GM19035 (cell line): Measurements from ENCODE around the gene SMAD9.

ENCODE experiments used
- ATAC-seq: cut with Tn5 transposase; IDR thresholded peaks from one replicate; pipeline ENCODE4 v1.9.1; 2021; ENCODE audit not compliant: unreplicated experiment

SMAD9 gene

DNA sequence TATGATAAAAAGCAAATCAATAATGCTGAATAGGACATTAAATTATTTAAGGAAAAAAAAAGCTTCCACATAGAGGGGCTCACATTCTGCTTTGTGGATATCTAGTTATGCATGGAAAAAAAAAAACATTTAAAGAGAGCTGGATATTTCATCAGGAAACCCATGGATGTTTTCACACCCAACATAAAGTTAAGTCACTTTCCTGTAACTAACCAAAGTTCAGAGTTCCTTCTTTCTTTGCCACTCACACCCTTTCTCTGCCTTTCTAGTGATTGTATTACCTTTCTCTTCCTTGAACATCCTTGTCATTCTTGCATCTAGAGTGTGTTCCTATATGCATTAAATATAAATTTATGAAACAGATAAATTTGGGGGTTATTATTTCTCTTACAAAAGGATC, 53.8 kb downstream of the SMAD9 start:
- no peak for ATAC-seq

DNA sequence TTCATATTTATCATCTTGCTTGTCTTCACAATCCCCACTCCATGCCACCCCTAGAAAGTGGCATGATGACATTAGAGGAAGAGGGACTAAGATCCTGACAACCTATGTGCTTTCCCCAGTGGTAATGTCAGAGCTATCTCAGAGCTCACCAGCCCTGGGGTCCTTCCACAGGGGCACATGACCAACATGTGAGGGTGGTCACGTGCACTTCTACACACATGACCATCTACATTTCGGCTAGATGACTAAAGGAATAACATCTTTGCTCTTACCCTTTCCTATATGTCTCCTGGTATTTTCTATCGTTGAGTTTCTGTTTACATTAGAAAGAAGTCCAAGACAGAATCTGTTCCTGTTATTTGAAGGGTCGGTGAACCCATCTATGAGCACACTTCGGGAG, 54.8 kb downstream of the SMAD9 start:
- no peak for ATAC-seq

DNA sequence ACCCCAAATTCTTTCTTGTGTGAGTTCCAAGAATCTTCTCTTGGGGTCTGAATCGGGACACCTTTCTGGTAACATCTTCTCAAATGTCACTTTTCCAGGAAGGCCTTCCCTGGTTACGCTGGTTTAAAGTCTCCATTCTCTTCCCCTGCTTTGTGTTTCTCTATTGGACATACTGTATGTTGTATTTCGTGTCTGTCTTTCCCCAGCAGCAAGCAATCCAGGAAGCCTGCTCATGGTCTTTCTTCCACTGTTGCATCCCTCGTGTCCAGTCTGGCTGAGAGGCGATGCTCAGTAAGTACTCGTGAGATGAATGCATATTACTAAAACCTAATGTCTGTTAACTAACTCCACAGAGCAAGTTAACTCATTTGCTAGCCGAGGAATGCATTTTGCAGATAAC, 57.3 kb downstream of the SMAD9 start:
- ATAC-seq: no peak

DNA sequence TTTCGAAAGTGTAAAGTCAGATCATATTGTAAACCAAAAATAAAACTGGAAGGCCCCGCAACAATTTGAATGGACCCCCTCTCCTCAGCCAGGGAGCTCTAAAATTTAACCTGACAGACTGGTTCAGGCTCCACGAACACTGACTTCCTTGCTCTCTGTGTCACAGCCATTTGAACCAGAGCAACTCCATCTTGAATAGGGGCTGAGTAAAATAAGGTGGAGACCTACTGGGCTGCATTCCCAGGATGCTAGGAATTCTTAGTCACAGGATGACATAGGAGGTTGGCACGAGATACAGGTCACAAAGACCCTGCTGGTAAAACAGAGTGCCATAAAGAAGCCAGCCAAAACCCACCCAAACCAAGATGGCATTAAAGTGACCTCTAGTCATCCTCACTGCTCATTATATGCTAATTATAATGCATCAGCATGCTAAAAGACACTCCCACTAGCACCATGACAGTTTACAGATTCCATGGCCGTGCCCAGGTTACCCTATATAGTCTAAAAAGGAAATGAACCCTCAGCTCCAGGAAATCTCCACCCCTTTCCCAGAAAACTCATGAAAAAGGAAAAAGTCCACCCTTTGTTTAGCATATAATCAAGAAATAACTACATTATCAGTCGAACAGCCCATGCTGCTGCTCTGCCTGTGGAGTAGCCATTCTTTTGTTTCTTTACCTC, 57.9 kb downstream of the SMAD9 start:
- ATAC-seq: no peak

GRCh38 chr13:36859259-36859658, 60.8 kb downstream of the SMAD9 start:
- no peak for ATAC-seq

DNA sequence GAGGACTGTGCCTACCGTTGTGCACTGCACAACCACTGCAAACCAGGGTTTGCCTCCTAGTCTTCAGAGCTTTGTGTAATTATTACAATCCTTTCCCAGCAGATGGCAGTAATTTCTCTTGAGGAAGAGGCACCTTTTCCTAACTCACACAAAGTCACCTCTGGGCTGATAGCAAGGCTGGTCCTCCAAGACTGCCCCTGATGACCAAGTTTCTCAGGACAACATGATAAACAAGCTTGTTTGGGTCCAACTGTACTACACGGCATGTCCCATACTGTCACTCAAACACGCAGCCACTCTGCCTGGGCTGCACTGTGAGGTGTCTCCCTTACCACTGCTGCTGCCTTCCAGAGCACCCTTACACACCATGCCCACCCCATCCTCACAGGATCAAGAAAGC, 61.7 kb downstream of the SMAD9 start:
- peak; percentile 76 for ATAC-seq

GRCh38 chr13:36857253-36857652, 62.8 kb downstream of the SMAD9 start:
- no peak for ATAC-seq

- ATAC-seq: no peak
Observed at GRCh38 chr13:36850790-36851438, 69.1 kb downstream of the SMAD9 start.

DNA sequence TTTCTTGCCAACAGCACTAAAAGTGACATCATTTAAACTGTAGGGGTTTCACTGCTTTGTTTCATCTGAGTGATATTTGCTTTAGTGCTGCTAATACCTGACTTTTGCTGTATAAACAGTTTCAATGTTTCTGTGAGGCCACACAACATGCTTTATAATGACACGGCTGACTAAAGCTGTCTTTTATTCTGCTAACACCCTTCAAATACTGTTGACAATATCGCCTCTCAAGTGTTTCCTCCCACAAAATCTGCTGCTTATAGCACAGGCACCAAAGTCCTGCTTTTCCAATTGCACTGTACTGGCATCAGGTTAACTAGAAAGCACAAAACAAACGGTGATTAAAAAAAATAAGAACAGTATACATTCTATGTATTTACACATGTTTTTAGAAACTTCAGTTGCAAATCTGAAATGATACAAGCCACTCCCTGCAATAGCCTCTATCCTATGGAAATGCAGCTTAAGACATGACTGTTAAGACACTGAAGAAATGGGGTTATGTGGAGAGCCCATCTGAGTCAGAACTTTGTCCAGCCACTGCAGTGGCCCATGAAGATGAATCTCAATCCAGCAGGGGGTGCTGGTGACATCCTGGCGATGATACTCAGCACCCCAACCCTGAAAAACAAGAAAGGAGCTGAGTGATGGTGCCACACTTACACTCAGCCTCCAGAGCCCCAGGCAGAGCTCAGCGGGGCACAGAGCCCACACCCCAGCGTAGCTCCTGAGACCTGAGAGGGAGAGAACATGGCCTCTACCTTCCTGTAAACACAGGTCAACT, 71.6 kb downstream of the SMAD9 start:
- ATAC-seq: no peak

DNA sequence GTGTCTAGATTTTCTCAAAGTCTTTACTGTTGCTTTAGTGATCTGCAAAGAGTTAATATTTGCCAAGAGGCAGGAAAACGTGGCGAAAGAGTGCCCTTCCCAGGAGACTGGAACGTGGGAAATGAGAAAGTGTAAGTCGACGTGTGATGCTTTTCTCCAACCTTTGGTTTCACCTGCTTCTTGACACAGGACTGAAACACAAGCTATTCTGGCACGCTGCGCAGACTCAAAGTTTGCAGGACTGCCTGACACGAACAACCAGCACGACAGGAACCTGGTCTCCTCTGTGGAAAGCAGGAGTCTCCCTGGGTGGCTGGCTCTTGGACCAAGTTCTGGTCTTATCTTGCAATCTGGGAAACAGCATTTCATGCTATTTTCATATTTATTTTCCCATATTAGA, 72.4 kb downstream of the SMAD9 start:
- ATAC-seq: no peak

DNA sequence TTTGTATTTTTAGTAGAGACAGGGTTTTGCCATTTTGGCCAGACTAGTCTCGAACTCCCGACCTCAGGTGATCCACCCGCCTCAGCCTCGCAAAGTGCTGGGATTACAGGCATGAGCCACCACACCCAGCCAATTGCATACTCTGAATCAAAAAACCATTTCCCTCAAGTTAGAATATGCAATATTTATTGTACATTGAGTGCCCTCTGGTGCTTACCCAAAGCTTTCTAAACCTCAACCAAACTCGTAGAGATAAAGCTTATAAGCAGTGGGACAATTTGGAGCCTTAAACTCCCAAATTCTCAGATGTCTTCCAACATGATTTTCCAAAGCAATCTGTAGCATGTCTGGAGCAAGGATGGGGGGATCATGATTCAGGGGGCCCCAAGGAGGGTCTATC, 78.6 kb downstream of the SMAD9 start:
- ATAC-seq: no peak

GRCh38 chr13:36840718-36841250, 79.3 kb downstream of the SMAD9 start:
- no peak for ATAC-seq

DNA sequence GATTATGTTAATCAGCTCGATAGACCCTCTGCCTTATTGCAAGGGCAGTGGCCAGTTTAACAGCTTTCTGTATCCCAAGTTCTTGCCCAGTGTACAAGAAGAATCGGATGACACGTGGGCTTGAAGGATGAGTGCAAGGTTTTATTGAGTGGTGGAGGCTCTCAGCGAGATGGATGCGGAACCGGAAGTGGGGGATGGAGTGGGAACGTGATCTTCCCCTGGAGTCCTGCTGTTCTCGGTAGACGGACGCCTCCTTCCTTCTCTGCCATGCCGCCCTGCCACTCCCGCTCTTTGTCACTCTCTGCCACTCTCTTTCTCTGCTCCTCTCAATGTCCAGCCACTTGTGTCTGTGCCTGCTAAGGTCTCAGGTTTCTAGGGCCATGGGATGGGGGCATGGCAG, 80.1 kb downstream of the SMAD9 start:
- ATAC-seq: no peak

- no peak for ATAC-seq
Observed at GRCh38 chr13:36839281-36839680, 80.8 kb downstream of the SMAD9 start.

DNA sequence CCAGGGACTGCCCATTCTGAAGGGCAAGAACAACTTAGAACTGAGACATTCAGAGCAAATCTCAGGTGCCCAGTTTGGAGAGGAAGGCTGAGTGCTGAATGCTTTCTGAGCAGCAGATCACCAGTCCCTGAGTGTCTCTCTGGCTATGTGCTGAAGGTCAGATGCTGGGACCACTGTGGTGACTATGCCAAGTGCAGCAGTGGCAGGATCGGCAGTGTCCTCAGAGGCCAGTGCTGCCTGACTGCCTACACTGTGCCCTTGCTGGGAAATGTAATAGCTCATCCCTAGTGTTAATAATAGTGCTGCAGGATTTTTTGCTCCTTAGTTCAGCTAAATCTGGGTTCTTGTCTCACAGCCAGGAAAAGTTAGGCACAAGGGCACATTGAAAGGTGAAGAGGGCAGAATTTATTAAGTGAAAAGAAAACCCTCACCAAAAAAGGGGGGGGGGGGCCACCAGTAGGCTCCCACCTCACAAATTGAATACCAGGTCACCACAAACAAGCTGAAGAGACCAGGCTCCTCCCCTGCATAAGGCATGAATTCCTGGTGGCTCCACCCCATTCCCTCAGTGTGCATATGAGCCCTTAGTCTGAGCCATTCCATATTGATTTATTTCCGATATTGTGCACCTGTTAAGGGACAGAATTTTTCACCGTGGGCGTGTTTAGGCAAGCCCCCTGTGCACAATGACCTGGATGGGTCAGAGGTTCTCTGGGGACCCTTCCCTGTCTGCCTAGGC, 82.5 kb downstream of the SMAD9 start:
- no peak for ATAC-seq

- no peak for ATAC-seq
Observed at GRCh38 chr13:36834299-36834698, 85.7 kb downstream of the SMAD9 start.

- ATAC-seq: no peak
Observed at GRCh38 chr13:36831291-36831690, 88.7 kb downstream of the SMAD9 start.

GRCh38 chr13:36829753-36830152, 90.3 kb downstream of the SMAD9 start:
- no peak for ATAC-seq

DNA sequence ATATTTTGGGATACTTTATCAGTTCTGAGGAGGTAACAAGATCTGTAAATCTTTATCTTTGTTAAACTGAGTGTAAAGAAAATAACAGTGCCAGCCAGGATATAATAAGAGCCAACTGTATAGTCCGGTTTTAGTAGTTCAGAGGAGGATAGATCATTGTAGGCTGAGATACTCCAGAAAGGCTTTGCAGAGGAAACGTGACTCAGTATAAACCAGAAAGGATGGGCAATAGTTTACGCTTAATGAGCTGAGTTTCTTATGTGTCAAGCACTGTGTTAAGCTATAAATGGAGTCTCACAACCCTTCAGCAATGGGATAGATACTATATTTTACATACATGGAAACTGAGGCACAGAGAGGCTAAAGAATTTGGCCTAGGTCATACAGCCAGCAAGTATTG, 97.3 kb downstream of the SMAD9 start:
- ATAC-seq: no peak

- peak; percentile 38 for ATAC-seq
Observed at GRCh38 chr13:36820222-36820621, 99.8 kb downstream of the SMAD9 start.

- peak; percentile 15 for ATAC-seq
Observed at GRCh38 chr13:36819739-36820090, 100.3 kb downstream of the SMAD9 start.
